ENCODE measurements around the gene TSSK3.

DNA sequence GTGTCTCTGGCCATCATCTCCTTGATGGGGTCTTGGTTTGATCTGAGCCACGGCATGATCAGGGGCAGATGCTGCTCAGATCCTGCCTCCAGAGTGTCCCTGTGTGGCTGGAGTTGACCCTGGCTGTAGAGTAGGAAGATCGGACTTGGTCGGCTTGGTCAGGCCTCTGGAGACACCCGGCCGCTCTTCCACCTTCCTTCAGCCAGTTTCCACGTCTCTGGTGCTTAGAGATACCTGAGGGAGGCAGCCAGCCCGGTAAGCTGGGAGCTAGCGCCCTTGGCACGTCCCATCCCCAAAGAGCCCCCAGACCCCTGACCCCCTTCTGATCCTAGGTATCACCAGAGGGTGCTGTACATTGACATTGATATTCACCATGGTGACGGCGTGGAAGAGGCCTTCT lies 35.1 kb upstream of the TSSK3 start:
- TF ChIP-seq CTCF (IDR thresholded peaks at IDR 0.05 in 4 of 5, conservative IDR thresholded peaks at IDR 0.05 in 1 of 5): no peak
- TF ChIP-seq POLR2A (IDR thresholded peaks at IDR 0.05): no peak

All from gastrocnemius medialis (tissue), 4 donors.